Cerebellar cortex (tissue), 1 donor: ENCODE results near the gene DNAH9.

ENCODE experiments used
- DNase-seq: peaks from one replicate; pipeline ENCODE4 v3.0.0-alpha.2; 2015; ENCODE audit warnings: low spot score

DNAH9 gene, protein sequence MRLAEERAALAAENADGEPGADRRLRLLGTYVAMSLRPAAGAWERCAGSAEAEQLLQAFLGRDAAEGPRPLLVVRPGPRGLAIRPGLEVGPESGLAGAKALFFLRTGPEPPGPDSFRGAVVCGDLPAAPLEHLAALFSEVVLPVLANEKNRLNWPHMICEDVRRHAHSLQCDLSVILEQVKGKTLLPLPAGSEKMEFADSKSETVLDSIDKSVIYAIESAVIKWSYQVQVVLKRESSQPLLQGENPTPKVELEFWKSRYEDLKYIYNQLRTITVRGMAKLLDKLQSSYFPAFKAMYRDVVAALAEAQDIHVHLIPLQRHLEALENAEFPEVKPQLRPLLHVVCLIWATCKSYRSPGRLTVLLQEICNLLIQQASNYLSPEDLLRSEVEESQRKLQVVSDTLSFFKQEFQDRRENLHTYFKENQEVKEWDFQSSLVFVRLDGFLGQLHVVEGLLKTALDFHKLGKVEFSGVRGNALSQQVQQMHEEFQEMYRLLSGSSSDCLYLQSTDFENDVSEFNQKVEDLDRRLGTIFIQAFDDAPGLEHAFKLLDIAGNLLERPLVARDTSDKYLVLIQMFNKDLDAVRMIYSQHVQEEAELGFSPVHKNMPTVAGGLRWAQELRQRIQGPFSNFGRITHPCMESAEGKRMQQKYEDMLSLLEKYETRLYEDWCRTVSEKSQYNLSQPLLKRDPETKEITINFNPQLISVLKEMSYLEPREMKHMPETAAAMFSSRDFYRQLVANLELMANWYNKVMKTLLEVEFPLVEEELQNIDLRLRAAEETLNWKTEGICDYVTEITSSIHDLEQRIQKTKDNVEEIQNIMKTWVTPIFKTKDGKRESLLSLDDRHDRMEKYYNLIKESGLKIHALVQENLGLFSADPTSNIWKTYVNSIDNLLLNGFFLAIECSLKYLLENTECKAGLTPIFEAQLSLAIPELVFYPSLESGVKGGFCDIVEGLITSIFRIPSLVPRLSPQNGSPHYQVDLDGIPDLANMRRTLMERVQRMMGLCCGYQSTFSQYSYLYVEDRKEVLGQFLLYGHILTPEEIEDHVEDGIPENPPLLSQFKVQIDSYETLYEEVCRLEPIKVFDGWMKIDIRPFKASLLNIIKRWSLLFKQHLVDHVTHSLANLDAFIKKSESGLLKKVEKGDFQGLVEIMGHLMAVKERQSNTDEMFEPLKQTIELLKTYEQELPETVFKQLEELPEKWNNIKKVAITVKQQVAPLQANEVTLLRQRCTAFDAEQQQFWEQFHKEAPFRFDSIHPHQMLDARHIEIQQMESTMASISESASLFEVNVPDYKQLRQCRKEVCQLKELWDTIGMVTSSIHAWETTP (N-terminal part only)

DNA sequence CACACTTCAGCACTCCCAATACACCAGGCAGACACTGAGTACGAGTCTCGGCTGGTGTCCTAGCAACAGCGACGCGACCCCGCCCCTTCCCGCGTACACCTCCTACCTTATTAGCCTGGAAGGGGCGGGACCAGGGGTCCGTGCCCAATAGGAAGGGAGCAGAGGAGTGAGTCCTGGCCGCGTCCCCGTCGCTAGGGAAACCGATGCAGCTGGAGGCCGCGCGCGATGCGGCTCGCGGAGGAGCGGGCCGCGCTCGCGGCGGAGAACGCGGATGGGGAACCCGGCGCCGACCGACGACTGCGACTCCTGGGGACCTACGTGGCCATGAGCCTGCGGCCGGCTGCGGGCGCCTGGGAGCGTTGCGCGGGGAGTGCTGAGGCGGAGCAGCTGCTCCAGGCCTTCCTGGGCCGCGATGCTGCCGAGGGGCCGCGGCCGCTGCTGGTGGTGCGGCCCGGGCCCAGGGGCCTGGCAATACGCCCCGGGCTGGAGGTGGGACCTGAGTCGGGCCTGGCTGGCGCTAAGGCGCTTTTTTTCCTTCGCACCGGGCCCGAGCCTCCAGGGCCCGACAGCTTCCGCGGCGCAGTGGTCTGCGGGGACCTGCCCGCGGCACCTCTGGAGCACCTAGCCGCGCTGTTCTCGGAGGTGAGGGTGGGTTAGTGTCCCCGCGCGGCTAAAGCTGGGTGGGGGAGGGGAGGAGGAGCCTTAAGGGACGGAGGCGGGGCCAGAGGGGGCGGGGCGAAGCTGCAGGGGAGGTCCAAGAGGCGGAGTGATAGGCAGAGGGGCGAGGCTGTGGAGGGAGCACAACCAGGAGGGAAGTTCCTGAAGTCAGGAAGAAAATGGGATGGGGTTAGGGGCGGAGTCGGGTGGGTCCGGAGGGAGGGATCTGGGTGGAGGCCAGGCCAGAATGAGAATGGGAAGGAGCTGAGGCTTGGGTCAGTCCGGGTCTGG lies at the start of gene DNAH9:
DNAH9 (plus strand) TSS at position 197 of the 948 bp plus-strand sequence; CDS start at position 226, 29 bp downstream.
- DNase-seq: peak; percentile 38

DNA sequence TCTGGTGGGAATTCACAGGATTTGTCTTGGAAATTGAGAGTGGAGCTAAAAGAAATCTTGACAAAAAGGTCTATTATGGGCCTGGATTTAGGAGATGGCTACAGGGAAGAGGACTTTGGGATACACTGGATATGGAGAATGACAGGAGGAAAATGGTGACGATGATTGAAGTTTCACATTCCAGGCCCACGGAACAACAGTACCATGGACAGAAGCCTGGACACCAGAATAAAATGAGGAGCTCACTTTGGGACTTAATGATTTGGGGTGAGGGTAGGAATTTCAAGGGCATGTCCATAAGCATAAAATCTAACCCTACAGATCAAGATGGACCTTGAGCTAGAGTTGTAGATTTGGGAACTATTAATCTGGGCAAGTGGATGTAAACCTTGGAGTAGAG lies 47.8 kb upstream of the DNAH9 start:
- no peak for DNase-seq

DNA sequence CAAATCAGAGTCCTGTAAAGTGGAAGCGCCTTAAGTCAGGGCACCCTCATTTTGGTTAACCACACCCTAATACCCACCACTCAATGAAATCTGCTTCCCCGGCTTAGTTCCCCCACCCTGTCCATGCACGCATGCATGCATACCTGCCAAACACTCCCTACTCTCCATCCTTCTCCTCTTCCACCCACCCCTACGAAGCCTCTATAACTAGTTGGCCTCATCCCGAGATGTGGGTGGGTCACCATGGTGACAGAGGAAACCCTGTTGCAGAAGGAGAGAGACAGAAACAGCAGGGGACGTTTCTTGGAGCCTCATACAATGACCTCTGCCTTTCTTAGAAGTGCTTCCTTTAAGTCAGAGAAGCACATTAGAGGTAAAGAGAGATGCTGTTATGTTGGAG lies 46.8 kb upstream of the DNAH9 start:
- no peak for DNase-seq

DNA sequence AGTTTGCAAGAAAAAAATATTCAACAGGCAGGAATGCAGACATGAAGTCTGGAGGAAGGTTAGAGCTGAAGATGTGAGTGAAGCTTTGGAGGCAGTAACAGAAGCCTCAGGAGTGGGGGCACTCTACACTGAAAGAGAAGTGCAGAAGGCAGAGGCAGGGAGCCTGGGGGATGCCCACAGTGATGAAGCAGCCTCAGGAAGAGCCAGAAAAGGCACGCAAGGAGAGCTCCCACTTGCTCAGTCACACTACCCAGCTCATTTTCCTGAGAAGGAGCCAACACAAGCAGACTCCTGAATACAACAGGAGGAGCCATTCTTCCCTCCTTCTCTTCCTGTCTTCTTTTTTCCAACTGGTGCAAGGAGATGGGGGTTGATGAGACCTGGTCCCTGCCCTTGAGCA lies 45.1 kb upstream of the DNAH9 start:
- no peak for DNase-seq

DNA sequence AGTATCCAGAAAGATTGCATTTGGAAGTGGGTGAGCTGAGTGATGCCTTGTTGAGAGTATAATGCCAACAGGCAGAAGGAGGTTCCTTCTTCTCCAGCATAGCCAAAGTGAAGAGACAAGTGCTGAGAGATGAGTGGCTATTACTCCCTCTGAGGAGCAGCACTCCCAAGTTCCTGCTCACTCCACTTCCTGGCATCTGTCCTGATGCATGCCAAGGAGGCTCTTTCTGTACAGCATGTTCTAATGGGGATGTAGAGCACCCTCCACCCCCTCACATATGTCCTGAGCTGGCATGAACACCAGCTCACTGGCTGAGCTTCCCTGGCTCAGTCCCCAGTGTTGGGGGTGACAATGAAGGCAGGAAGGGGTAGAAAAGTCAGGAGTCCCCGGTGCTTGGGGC lies 44.2 kb upstream of the DNAH9 start:
- DNase-seq: no peak

DNA sequence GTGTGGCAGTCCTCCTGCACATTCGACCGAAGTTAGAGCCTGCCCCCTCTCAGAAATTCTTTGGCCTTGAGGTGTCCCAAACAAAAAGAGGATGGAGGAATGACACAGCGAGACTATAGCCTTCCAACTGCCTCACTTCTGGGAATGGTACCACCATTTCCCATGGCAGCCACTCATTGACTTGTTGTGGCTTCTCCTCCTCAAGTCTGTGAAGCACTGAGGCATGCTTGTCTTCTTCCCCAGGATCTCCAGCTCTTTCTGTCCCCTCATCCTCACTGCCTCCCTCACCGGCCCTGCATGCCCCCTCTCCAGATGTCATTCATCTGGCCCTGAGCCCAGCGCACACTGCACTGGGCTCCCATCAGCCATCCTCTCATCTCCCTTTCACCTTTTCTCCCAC lies 43.7 kb upstream of the DNAH9 start:
- DNase-seq: no peak

DNA sequence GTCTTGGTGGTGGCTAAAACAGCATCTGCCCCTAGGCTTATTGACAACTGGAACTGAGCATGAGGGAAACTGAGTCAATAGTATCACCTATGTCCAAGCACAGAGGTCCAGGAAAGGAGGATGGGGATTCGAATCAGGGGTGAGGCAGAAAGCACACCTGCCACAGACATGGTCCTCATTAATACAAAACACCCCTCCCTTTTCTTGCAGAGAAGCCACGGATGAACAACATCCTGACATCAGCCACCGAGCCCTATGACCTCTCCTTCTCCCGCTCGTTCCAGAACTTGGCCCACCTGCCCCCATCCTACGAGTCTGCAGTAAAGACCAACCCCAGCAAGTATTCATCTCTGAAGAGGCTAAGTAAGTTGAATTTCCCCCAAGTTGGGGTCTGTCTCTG lies 42.7 kb upstream of the DNAH9 start:
- DNase-seq: no peak

DNA sequence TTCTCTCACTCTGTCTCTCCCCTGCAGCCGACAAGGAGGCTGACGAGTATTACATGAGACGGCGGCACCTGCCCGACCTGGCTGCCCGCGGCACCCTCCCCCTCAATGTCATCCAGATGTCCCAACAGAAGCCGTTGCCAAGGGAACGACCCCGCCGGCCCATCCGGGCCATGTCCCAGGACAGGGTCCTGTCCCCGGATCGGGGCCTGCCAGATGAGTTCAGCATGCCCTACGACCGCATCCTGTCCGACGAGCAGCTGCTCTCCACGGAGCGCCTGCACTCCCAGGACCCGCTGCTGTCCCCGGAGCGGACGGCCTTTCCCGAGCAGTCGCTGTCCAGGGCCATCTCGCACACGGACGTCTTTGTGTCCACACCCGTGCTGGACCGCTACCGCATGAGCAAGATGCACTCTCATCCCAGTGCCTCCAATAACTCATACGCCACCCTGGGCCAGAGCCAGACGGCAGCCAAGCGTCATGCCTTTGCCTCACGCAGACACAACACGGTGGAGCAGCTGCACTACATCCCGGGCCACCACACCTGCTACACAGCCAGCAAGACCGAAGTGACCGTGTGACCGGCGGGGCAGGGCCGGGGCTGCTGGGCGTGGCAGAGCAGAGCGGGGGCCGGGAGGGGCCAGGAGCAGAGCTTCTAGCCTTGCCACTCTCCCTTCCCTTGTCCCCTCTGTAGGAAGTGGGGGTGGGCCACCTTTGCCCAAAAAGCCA lies 40.4 kb upstream of the DNAH9 start:
- DNase-seq: no peak

DNA sequence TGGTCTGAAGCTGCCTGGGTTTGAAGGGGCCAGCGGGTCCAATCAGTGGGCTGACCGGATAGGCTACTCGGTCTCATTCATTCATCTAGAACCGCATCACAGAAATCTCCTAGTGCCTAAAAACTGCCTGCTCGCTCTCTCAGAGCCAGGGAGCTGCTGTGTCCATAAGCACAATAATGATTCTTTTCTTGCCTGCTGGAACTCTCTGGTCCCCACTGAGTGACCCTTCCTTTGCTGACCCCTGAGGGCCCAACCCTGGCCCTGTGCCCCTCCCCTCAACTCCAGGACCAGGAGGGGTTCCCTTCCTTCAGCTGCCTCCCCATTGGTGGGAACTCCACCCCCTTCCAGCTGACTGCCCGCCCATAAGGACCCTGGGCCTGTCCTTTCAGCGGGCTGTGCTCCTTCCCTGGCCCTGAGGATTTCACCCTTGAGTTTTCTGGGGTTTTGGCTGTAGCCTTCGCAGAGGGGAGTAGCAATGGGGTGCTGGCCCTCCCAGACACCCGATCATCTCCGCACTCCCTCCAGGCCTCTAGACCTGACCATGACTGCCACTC lies 39.5 kb upstream of the DNAH9 start:
- DNase-seq: no peak

DNA sequence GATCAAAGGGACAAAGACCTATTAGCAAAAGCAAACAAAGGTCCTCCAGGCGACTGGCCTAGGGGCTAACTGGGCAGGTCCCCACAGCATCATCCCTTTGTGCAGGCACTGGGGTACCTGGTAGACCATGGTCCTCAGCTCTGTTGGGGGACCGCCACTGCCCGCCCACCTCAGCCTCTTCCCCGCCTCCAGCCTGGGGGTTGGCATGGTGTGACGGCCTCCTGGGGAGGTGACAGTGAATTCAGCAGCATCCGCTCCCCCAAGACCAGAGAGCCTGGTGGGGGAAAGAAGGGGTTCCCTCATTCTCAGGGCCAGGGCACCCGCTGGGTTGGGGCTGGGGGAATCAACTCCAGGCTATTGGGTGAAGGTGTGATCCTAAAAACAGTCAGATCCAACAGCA lies 38.7 kb upstream of the DNAH9 start:
- DNase-seq: no peak

DNA sequence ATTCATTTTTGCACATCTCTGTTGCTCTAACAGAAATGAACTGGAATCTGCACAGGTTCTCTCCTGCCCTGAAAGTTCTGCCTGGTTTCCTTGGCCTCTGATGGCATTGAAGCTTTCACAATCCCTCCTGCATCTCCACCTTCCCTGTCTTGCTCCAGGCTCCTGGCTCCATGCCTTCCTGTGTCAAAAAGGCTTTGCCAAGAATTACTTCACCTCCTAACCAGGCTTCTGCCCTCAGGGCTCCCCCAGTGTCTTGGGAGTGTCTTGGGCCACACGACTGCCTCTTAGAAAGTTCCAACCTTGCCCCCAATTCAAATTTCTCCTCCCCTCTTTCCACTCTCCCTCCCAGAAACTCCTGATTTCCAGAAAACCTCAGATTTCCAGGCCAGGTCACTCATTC lies 37.0 kb upstream of the DNAH9 start:
- no peak for DNase-seq

DNA sequence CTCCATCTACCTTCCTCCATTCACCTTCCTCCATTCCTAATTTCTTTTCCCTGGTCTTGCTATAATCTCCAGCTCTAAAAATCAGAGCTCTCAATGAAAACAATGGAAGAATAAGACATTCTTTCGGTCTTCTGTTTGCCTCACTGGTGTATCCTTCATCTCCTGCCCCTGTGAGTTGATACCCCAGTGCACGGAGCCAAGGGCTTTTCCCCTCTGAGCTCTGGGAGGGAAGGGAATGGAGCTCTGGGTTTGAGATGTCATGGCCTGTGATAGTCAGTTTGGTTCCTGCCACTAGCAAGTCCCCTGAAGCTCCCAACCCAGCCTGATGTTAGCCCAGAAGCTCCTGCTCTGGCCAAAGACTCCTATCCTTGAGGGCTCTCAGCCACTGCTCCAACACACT lies 36.6 kb upstream of the DNAH9 start:
- DNase-seq: no peak

DNA sequence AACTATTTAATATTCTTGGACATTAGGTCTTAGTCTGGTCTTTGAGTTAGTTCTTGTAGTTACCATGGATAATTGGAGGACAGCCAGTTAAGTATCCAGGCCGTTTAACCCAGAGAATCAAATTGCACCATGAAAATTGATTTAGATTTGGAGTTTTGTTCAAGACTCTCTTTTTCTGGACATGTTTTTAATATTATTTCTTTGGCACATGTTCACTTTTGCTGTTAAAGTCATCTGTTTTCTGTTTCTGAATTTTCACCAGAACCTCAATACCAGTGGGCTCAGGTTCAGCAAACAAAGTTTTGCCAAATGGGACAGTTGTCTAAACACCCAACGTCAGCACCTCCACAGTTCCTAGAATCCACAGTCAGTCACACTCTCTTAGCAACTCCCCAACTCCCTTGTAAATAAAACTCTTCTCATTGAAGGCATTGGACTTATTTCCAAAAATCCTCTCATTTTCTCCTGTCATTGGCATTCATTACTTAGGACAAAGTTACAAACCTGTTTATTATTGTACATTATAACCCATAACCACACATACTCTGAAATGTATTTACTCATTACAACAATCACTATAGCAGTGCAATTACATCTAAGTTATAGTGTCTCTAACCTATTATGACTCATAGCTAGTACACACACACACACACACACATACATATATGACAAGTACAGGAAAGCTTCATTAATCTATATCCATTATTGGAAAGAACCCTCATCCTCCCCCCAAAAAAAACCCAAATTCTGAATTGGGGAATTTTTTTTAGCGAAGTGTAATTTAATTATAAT lies 33.5 kb upstream of the DNAH9 start:
- DNase-seq: peak; percentile 14

DNA sequence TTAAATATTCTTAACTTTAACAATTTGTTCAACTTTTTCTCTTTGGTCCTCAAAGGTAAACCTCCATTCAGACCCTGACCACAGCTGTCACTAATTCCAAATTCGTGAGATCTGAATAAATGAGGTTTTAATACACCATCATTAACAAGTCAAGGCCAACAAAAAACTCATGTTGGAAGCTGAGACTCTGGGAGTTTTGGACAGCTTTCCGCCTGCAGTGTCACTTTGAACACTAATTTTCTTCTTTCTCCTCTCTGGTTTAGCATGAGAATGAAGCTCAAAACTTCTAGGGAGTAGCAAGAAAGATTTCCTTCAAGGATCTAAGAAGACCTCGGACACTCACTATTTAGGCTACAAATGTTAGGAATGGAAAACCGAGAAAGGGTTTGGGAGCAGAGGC lies 32.7 kb upstream of the DNAH9 start:
- DNase-seq: no peak

DNA sequence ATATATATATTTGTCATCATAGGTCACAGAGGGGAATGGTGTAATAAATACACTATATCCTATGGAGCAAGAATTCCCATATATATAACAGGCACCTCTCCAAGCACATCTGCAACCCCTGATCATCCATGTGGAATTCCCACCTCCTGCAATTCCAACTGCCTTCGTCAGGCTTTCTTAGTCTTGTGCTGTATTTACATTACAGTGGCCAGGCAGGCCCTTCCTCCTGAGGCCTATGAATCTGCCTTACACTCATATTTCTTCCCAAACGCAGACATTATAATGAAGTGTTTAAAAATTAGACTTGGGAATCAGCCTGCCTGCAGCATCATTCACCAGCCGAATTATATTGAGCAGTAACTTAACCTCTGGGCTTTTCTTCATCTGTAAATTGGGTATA lies 19.3 kb upstream of the DNAH9 start:
- no peak for DNase-seq

DNA sequence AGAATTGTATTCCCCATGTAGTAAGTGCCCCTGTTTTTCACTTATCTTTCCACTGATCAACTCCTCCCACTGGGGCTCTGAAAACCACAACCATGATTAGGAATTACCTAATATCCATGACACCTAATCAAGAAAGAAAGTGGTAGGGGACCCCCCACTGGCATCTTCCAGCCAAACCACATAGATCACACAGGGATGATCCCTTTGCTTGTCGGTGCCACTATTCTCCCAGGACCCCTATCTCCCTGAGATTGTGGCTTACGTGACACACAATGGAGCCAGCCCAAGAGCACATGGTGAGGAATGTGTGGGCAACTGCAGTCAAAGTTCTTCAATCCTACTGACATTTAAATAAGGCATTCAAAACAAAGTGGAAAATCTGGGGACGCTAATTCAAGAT lies 17.6 kb upstream of the DNAH9 start:
- no peak for DNase-seq

DNA sequence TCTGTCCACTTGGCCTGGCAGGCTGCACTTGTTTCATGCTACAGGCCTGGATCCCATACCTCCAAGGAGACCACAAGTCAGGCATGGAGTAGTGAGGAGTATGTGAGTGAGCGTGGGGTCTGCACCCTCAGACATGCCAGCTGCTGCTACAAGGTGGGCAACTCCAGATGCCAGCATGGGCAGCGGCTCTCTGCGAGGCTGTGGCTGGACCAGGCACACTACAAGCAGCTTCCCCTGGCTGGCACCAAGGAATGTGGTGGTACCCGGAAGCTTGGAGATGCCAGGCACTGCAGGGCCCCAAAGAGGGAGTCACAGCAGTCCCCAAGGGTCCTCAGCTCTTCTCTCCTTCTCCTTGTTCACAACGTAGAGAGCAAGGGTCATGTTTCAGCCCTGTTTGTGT lies 16.1 kb upstream of the DNAH9 start:
- DNase-seq: no peak

DNA sequence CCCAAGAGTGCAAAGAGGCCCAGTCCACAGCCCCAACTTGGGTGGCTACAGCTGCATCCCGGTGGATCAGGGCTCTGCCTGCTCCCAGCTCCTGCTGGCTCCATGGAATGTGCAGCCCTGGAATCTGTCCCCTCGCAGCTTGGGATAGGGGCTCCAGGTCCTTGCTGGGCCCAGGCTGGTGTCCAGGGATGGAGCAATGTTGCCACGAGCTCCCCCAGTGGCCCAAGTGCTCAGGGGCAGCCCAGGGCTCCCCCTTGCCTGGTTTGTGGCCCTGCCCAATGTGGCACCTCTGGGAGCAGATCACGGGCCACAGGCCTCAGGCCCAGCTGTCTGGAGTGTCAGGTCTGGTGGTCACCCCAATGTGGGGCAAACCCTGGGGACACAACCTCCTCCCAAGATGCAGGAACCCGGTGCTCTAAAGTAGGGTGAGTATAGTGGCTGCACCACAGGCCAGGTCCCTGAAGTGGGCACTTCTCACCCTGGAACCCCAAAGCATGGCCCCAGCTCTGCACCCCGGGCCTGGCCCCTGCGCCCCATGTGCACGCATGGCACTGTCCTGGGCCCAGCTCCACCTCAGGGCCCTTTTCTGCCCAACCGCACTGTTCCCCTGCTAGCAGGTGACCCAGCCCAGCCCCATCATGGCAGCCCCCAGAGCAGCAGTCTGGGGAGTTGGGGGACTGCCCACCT lies 14.8 kb upstream of the DNAH9 start:
- DNase-seq: no peak

DNA sequence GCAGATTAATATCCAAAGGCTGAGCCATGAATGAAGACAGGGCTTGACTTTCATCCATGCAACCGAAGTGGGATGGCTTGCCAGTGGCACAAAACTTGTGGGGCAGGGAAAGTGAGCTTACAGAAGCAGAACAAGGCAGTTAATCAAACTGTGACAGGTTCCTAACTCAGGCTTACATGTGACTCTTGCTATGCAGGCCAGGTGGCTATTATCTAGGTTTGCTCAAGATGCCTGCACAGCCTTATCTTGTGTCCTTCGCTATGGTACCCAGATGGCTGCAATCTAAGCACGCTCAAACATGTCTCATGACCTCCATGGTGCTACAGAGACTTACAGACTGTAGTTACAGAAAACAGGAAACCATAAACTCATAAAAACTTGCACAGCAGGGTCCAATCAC lies 8.6 kb upstream of the DNAH9 start:
- no peak for DNase-seq
